ENCODE results near the gene PSD4. TPM values are rescaled to one million over a fixed set of nuclear protein-coding genes. Genes with fewer than 3 reads are reported as not detected.

PSD4 gene
- polyA plus RNA-seq, 5 donors = 13.1 to 20.9 (median 19.2) TPM

- no peak for DNase-seq
Measured at GRCh38 chr2:113219525-113219888, 45.7 kb downstream of the PSD4 start.

GRCh38 chr2:113219889-113220641 is 46.3 kb downstream of the PSD4 start:
- DNase-seq = no peak

- DNase-seq = no peak
Measured at GRCh38 chr2:113220970-113221708, 47.4 kb downstream of the PSD4 start.

GRCh38 chr2:113221846-113222245 is 48.1 kb downstream of the PSD4 start:
- no peak for DNase-seq

DNA sequence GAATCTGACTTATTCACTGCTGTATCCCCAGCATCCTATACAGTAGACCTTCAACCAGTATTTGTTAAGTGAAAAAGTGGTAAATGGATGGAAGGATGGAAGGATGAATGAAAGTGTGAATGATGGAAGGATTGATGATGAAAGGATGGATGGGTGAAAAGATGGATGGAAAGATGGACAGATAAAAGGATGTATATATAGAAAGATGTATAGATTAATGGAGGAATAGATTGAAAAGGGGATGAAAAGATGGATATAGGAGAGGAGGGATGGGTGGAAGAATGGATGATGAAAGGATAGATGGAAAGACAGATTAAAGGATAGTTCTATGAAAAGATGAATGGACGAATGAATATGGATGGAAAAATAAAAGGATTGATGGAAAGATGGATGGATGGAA is 50.0 kb downstream of the PSD4 start:
- DNase-seq = no peak

DNA sequence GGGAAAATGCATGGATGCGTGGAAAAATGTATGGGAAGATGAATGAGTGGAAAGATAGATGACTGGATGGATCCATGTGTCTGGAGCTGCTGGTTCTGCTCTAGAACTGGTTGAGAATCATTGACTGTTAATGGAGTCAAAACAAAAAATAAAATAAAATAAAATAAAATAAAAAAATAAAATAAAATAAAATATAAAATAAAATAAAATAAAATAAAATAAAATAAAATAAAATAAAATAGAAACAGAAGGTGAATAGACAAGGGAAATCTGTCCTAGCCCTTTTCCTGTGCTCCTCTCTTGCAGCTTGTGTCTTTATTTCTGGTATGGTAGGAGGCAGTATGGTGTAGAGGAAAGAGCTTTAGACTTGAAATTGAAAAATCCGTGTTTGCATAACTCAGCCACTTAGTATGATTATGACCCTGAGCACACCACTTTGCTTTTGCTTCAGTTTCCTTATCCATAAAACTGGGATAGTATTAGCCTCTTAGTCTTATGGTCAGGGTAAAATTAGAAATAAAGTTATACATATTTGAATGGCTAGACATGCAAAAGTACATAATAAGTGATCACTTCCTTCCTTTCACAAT is 51.0 kb downstream of the PSD4 start:
- DNase-seq = no peak

GRCh38 chr2:113225263-113226259 is 51.8 kb downstream of the PSD4 start:
- peak; percentile 43 to 55 for DNase-seq

DNA sequence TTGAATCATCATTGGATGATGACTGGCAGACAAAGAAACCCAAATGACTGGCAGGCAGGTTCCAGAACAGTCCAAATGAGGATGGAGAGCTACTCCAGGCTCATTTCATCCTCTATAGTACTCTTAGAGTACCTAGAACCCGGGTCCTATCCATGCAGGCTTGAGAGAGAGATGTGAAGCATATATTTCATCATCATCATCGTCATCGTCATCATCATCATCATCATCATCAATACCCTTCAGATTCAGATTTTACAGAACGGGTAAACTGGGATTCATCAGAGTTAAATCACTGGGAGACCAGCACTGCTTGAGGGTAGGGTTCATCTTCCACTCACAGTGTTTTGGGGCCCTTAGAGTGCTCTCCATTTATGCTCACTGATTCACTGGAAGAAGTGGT is 52.7 kb downstream of the PSD4 start:
- DNase-seq = no peak

GRCh38 chr2:113227290-113227689 is 53.5 kb downstream of the PSD4 start:
- DNase-seq = no peak

DNA sequence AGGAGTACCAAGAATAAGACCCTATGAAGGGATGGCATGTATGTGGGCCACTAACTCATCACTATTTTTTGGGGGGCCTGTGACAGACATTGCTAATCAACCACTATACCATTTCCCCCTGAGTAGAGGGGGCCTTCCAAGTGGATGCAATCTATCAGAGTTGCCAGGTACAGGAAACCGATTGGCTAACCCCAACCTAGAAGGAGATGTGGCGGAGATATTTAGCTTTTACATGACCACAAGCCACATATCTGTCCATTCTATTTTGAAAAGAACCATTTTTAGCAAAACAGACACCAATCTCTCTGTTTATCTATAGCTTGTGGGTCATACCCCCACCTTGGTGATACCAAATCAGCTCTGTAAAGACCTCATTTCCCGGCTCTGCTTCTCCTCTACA is 53.9 kb downstream of the PSD4 start:
- DNase-seq = no peak

DNA sequence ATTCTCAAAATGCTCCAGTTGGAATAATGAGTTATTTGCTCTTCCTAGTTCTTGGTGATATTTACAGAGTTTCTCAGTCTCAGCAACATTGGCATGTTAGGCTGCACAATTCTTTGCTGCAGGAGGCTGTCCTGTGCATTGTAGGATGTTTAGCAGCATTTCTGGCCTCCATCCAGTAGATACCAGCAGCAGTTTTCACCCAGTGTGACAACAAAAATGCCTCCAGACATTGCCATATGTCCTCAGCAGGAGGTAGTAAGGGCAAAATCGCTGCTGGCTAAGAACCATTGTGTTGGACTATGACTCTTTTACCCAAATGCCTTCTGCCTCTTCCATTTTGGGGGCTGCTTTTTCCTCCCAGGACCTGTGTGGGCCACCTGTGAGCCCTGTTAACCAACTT is 54.6 kb downstream of the PSD4 start:
- no peak for DNase-seq

GRCh38 chr2:113228991-113229716 is 55.4 kb downstream of the PSD4 start:
- no peak for DNase-seq

- no peak for DNase-seq
Measured at GRCh38 chr2:113229795-113230194, 56.0 kb downstream of the PSD4 start.

- DNase-seq = no peak
Measured at GRCh38 chr2:113230531-113230930, 56.8 kb downstream of the PSD4 start.

GRCh38 chr2:113231064-113231463 is 57.3 kb downstream of the PSD4 start:
- DNase-seq = no peak

- DNase-seq = no peak
Measured at GRCh38 chr2:113232123-113232522, 58.4 kb downstream of the PSD4 start.

GRCh38 chr2:113232740-113233139 is 59.0 kb downstream of the PSD4 start:
- no peak for DNase-seq

- DNase-seq = no peak
Measured at GRCh38 chr2:113233593-113234550, 60.1 kb downstream of the PSD4 start.

- no peak for DNase-seq
Measured at GRCh38 chr2:113234721-113235346, 61.1 kb downstream of the PSD4 start.

Data from right lung (tissue), 5 donors.